ENCODE data around the gene TCF12.

DNA sequence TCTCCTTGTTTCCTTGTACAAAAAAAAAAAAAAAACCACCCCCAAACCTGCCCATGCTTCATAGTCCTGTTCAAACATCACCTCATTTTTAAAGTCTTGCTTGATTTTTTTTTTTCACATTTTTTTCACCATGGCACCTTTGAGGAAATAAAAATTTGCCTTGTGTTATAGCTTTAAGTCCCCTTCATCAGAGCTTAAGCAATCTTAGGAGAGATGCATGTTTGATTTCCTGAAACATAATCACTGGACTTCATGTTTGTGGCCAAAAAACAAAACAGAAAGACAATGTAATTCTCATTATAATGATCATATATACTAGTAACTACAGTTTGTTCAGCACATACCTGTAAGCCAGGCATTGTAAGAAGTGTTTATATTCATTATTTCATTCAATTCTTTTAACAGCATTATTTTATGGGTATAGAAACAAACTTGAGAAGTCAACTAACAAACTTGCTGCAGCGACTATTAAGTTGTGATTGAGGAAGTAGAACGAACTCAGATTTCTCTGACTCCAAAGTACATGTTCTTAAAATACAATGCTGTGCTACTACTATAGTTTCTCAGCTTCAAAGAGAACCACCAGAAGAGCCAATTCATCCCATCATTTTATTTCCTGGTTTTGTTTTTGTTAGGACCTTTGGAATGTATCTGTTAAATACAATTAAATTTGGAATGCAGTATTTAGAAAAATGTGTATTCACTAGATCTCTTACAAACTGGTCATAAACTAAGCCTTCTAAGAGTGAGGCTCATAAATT, 203.8 kb downstream of the TCF12 start:
- TF ChIP-seq CTCF (IDR thresholded peaks at IDR 0.05; ENCODE audit: extremely low read depth in 1 of 2, insufficient read depth in 1 of 2, low read depth in 1 of 2, low read length in 2 of 2) (no peak), EZH2 (IDR thresholded peaks at IDR 0.05; ENCODE audit: borderline replicate concordance, low read depth, low read length, severe bottlenecking) (no peak), POLR2A (IDR thresholded peaks at IDR 0.05; ENCODE audit: low read depth, low read length) (no peak), JUN (IDR thresholded peaks at IDR 0.05; ENCODE audit: borderline replicate concordance, insufficient read depth, insufficient read length, low read depth) (no peak), POLR2AphosphoS5 (IDR thresholded peaks at IDR 0.05; ENCODE audit: insufficient read depth, low read depth, low read length) (no peak)
